DMS 273 (cell line): Measurements from ENCODE around the gene ALOXE3.
A peak's percentile ranks its signal among the peaks of the same experiment; 100 is the strongest.
"Not testable (repeated sequence)": the region's sequence is repeated elsewhere in the genome, so short reads cannot be mapped to it uniquely, and the experiment has no call there.

ENCODE experiments used
- DNase-seq: peaks from one replicate; lab custom pipeline; 2025; ENCODE audit not compliant: unreplicated experiment; lab: John Stamatoyannopoulos, UW

The ALOXE3 gene

DNA sequence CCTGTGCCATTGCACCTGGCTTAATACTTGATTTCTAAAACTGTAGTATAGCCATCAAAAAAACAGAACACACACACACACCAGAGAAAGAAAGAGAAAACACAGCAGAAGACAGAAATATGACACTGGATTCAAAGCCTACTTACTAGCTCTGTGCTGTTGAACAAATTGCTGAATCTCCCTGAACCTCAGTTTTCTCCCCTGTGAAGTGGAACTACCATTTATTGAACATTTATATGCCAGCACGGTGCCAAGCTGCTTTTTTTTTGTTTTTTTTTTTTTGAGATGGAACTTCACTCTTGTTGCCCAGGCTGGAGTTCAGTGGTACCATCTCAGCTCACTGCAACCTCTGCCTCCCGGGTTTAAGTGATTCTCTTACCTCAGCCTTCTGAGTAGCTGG is 17.6 kb downstream of the ALOXE3 start:
- DNase-seq: no peak

DNA sequence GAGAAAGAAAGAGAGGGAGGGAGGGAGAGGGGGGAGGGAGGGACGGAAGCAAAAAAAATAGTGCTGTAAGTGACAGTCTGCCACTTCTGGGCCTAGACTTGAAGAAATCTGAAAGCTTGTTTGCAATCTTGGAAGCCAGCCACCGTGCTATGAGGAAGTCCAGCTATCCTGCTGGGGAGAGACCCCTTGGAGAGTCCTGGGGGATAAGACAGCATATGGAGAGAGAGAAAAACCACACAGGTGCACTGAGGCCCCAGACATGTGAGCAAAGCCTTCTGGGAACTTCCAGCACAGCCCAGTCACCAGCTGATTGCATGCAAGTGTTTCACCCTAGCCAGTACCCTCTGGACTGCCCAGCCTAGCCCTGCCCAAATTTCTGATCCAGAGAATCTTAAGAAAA is 18.2 kb downstream of the ALOXE3 start:
- no peak for DNase-seq

DNA sequence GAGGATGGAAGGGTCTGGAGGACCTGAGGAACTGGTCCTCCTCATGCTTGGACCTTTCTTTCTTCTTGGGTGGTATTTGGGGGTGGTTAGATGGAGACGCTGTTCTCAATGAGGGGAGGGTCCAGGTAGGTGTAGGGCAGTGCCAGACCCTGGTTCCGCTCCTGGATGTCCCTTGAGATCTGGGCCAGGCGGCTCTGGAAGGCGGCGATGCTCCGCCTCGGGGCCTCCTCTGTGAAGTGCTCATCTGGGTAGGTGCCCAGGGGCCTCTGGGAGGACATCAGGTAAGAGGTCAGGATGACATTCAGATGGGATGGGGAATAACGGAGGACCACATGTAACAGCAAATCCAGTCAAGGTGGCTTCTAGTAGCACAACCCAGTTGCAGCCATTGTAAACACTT is 21.8 kb downstream of the ALOXE3 start:
- DNase-seq: no peak

DNA sequence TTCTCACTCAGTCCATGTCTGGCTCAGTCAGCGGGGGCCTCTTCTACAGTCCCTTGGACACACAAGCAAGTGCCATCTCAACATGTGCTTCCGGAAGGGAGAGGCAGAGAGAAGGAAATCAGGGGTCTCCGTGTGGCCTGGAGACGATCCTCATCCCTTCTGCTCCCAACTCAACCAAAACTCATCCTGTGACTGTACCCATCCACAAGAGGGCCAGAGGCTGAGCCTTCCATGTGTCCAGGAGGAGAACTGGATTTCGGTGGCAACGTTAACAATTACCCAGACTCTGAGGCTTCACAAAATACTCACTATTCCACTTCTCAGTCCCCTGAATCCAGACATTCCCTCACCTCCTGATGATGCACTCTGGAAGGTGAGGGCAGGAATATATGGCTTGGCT is 23.0 kb downstream of the ALOXE3 start:
- DNase-seq: no peak

DNA sequence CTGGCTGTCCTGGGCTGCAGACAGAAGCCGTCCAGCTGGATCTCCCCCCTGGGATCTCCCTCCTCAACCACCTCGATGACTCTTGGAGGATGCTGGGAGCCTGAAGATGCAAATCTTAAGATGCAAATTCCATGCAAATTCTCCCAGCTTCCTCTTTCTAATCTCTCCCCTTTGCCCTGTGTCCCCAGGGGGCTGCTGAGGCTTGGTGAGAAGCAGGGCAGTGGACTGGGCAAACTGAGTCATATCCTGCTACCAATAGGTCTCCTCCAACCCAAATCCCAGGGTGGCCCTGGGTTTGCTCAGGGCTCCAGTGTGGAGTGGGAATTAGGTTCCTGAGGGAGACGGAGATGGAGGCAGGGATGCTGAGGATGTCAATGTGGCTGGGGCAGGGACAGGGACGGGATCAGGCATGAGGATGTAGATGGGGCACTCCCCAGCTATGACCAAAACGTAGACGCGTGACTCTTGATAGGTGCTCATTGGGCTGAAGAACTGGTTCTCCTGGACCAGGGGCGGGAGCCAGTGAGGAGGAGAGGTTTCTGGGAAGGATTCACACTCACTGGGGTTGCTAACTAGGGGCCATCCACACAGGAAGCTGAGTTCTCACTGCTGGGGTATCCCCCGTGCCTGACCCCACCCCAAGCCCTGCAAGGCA is 27.2 kb downstream of the ALOXE3 start:
- no peak for DNase-seq

DNA sequence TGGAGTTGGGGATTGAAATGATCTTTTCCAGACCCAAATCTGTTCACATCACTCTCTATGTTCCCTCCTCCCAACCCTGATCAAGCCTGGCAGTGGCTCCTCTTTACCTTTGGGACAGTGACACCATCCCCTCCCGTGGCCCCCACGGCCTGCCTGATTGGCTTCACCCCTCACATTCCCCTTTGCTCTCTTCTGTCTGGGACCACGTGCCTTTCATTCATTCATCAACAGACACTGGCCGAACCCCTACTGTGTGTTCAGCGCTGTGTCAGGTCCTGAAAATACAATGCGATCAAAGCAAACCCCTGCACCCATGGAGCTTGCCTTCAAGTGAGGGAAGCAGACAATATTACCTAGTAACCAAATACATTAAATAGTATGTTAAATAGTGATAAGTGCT is 28.6 kb downstream of the ALOXE3 start:
- DNase-seq: no peak

DNA sequence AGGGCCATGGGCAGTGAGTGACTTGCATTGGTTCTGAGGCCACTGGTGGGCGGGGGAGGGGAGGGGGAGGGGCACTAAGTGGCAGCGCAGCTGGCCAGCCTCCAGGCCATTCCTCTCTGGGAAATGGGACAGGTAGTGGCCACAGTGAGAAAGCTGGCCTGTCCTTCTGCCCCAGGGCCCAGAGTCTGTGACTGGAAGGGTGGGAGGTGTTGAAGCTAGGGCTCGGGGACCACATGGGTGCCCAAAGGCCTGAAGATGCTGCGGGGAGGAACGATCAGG is 30.4 kb downstream of the ALOXE3 start:
- no peak for DNase-seq

DNA sequence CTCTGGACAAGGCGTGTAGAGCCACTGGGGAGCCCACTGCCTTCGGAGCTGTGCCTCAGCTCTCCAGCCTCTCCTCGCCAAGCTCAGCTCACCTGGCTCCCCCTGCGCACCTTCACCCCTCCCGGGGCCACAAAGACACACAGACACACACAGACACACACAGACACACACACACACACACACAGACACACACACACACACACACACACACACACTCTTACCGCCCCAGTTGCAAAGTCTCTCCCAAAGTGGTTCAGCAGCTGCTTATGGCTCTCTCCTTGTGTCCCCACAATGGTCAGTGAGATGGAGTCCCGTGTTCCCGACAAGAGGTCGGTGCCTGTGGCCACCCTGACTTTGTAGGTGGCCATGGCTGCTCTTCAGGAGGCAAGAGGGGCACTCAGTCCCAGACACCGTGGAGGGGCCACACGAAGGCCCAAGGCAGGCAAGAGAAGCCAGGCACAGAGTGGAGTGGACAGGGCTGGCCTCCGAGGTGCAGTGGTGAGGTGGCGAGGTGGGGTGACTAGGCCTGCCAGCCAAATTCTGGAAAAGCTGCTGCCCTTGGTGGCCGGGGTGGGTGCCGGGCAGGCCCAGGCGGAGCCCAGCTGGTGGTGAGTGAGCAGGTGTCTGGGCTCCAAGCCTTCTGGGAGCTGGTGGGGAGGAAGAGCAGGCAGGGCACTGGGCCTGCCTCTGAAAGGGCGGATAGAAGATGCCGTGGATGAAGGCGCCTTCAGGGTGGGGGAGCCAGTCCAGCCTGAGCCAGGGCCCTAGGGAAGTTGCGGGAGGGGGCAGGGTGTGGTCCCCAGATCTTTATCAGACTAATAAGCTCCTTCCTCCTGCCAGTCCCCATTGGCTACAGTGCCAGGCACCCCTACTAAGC is 31.0 kb downstream of the ALOXE3 start, which contains the start of gene ALOX12B:
Gene ALOX12B (minus strand): TSS at position 642 of the 877 bp plus-strand sequence. CDS start 274 bp downstream, at position 368.
- no peak for DNase-seq

DNA sequence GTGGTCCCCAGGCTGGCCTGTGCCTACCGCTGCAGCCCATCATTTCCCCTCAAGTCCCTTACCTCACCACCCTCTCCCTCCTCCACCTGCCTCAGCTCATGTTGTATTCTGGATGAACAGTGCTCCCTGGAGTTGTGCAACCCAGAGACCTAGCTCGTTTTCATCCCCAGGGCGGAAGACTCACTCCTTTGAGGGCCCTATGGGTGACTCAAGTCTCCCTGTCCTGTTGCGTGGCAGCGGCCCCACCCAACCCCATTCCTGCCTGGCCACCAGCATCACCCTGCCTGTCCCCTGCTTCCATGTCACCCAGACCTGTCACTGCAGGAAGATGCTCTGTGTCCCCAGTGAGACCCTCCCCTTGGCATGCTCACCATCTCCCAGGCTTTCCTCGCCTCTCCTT is 34.1 kb downstream of the ALOXE3 start:
- no peak for DNase-seq

DNA sequence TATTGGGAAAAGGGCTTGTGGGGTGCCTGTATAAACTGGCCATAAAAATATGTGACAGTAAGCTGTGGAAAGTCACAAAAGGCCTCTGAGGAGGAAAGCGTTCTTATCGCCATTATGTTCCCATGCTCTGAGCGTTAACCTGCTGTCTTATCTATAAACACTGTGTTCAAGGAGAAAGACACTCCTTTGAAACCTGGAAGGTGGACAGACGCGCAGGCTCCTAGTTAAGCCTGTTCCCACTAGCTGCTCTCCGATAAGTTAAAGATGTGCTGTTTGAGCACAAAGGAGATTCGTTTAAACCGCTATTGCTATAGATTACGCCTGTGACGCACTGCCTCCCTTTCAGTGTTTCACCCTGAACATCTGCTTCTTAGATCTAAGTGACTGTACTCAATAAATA is 36.0 kb downstream of the ALOXE3 start:
- DNase-seq: no peak

DNA sequence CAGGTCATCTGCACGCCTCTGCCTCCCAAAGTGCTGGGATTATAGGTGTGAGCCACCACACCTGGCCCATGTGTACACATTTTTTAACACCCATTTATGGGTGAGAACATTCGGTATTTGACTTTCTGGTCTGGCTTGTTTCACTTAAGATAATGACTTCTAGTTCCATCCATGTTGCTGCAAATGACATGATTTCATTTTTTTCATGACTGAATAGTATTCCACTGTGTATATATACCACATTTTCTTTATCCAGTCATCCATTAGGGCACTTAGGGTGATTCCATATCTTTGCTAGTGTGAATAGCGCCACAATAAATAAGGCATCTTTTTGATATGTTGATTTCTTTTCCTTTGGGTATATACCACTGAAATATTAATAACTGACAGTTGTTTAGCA is 36.4 kb downstream of the ALOXE3 start:
- DNase-seq: no peak

DNA sequence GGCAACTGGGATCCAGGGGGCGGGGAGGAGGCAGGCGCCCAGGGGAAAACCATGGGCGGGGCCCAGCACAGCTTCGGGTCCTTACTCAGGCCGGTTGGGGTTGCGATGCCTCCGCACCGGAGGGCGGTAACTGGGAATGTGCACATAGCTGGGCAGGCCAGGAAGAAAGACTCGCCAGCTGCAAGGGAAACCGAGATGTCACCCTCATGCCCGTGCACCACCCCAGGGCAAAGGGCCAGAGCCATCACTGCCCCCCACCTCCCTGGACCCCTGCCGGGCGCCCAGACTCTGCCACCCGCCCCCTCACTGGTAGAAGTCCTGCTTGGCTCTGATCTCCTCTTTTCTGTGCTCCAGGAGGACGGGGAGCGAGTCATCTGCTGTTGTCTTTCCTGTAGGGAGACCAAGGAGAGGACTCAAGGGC is 37.5 kb downstream of the ALOXE3 start:
- no peak for DNase-seq

DNA sequence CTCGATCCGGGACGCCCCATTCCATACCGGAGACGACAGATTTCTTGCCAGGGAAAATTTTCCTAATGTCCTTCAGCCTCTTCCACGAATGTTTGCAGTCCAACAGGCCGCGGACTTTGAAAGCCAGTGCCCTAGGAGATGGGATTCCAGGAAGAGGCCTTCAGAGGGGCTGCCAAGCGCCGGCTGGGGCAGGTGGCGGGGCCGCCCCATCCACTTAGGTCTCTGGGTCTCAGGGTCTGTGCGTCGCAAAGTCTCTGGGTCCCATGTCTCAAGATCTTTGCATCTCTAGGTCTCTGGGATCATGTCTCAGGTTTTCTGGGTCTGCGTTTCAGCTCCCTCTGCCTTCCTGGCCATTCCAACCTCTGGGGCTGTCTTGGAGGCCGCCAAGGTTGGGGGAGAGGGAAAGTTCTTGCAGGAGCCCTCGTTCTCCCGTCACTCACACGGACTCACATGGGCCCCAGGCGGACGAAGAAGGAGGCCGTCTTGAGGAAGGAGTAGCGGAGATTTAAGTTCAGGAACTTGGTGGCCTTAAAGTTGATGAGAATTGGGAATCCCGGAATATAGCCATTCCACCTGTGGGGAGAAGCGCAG is 38.0 kb downstream of the ALOXE3 start:
- no peak for DNase-seq

DNA sequence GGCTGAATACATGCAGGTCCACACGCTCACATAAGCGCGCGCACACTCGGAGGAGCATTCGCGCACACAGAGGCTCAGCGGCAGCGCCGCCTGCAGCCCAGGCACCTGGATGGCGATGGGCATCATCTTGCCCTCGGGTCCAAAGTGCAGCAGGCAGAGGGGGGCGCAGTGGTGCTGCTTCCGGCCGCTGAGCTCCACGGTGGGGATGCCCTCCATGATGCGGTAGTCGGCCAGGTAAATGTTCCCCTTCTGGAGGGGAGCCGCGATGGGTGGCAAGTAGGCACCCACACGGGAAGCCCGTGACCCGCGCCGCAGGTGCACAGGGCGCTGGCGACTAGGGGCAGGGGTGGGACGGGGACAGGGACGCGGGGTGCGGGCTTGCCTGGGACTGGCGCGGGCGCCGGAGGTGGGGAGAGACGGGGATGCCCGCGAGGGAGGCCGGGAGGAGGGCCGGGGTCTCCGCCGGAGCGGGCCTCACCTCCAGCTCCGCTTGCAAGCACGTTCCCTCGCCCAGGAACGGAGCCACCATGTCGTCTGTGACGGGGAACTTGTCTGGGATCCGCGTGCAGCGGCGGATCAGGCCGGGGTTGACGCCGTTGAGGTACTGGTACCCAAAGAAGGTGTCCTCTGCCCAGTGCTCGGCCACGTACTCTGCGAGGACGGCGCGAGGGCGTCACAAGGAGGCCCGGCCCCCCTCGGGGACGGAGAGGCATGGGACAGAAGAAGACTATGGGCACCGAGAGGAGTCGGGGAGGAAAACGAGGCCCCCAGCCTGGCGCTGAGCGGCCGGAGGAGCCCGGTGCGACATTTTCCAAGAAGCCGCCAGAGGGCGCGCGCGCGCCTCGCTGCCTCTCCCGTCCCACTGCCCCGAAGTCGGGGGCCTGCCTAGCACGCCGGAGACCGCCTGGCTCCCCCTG is 38.8 kb downstream of the ALOXE3 start:
- peak; percentile 89 for DNase-seq

DNA sequence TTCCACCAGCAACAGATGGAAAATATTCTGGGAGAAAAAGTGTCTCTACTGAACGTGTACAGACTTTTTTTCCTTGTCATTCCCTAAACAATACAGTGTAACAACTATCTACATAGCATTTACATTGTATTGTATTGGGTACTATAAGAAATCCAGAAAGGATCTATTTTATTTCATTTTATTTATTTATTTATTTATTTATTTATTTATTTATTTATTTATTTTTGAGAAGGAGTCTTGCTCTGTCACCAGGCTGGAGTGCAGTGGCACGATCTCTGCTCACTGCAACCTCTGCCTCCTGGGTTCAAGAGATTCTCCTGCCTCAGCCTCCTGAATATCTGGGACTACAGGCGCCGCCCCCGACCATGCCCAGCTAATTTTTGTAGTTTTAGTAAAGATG is 40.4 kb downstream of the ALOXE3 start:
- DNase-seq: not testable (repeated sequence)

DNA sequence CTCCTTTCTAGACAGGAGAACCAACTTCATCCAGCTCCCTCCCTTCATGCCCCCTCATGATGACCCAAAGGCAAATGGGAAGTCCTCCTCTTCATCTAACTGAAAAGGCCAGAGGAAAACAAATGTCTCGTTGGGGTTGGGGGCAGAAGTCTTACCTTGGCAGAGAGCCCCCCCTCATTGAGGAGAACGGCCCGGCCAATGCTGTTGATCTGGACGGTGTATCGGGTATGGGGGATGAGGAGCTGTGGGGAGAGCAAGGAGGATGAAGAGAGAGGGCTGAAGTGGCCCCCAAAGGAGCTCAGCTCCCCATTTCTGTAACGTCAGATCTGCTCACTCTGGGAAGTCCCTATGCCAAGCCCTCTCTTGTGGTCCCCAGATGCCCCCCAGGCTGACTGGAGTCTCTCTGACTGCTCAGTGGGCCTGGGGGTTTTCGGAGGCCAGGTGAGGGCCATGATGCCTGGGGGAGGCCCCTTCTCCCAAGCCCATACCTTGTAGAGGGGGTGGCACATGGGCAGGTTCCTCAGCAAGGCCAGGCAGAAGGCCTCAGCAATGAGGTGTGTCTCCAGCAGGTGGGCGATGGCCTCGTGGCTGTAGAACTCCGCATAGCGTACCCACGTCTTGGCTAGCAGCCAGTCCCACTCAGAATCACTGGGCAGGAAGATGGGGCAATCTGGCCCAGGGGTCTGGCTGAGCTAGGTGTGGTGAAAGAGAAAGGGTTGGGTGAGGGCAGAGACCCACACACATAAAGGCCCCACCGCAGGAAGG is 41.6 kb downstream of the ALOXE3 start:
- DNase-seq: no peak

DNA sequence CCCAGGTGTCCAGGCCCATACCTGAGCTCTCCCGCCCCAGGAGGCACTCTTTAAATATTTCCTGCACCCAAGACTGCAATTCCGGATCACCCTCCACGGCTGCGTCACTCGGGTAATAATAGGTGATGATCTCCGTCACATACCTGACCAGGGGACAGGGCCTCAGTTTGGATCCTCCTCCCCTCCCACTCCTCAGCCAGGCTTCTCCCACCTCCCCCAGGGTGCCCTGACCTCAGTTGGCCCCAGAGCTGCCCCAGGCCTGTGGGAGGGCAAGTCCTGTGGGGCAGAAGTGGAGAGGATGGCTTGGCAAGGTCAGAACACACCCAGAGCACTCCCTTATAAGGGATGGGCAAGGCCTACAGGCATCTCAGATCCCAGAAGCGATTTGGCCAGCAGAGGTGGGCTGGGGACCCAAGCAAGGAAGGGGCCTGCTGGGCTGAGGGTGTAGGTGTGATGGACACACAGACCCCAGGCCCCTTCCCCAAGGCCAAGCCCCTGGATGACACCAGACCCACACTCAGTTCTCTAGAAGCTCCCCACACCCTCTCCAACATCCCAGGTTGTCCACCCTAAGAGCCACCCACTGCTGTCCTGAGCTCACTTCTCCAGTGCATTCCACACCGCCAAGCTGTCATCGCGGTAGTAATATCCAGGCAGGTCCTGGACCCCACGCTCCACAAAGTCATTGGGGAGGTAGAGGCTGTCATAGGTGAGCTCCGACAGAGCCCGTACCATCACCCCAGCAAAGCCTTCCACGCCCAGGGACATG is 42.6 kb downstream of the ALOXE3 start:
- no peak for DNase-seq

DNA sequence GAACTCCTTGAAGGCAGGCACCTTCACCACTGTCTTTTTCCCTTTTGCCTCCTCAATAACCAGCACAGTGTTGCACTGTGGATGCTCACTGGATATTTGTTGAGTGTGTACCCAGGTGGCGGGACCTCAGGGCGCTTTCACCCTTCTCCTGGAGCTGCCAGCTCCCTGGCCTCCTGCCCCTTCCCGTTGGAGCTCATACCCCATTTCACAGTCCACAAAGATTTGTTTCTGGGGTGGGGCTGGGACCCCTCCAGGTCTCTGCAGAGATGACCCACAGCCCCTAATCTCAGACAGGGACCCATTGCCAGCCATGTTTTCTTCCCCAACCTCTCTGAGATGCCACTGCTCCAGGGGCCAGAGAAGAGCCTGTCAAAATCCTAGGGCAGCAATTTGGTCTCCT is 43.2 kb downstream of the ALOXE3 start:
- DNase-seq: no peak

DNA sequence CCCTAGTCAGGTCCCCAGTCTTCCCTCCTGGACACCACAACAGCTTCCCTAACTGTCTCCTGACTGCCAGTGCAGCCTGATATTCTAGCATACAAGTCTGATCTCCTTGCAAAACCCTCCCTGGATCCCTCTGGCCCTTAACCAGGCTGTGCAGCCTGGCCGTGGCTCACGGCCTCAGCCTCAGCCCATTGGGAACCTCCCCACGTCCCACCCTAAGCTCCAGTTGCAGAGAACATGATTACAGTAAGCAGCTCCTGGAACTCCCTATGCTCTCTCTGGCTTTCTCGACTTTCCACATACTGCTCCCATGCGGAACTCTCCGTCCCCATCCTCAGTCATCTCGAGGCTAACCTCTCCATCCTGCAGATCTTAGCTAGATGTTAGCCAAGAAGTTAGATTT is 43.8 kb downstream of the ALOXE3 start:
- DNase-seq: no peak
